Neural cell (in vitro differentiated cells): ENCODE data around the gene SUSD3. TPM values are rescaled to one million over a fixed set of nuclear protein-coding genes. Genes with fewer than 3 reads are reported as not detected.

Experiments used
- H2AFZ ChIP-seq: fragments of 200-600, 300-800 bp; sonication (generic), shearing (Covaris generic); 2 replicates; pipeline ENCODE4 v1.6.0; 2014; ENCODE audit warnings: low read depth, mild to moderate bottlenecking, antibody characterized with exemption, low read length, moderate library complexity
- H3F3A ChIP-seq: fragments of 200-600 bp; shearing (Covaris generic); 2 replicates; pipeline ENCODE4 v1.6.1; 2016; ENCODE audit warnings: mild to moderate bottlenecking, moderate library complexity, mixed read lengths, antibody characterized with exemption, low read length; ENCODE audit not compliant: insufficient read depth, poor library complexity, severe bottlenecking
- H3K27ac ChIP-seq: fragments of 200-600, 300-800 bp; sonication (generic), shearing (Covaris generic); 2 replicates; pipeline ENCODE4 v1.5.1; 2014; ENCODE audit warnings: mild to moderate bottlenecking, low read length, moderate library complexity
- H3K27me3 ChIP-seq: fragments of 300-800, 200-600 bp; sonication (generic), shearing (Covaris generic); 2 replicates; pipeline ENCODE4 v1.6.0; 2014; ENCODE audit warnings: mild to moderate bottlenecking, low read depth, low read length, moderate library complexity; ENCODE audit not compliant: insufficient read depth
- H3K36me3 ChIP-seq: fragments of 300-800, 200-600 bp; sonication (generic), shearing (Covaris generic); 2 replicates; pipeline ENCODE4 v1.5.1; 2014; ENCODE audit warnings: mild to moderate bottlenecking, antibody characterized with exemption, low read length, moderate library complexity; ENCODE audit not compliant: insufficient read depth
- H3K4me2 ChIP-seq: fragments of 300-800, 200-600 bp; sonication (generic), shearing (Covaris generic); 2 replicates; pipeline ENCODE4 v1.6.0; 2014; ENCODE audit warnings: mild to moderate bottlenecking, low read length
- H3K4me3 ChIP-seq: fragments of 300-800, 200-600 bp; sonication (generic), shearing (Covaris generic); 2 replicates; pipeline ENCODE4 v1.5.1; 2014; ENCODE audit warnings: mild to moderate bottlenecking, low read length, moderate library complexity
- H3K79me2 ChIP-seq: fragments of 200-600 bp; shearing (Covaris generic); replicated peaks from 2 replicates; pipeline ENCODE4 v1.6.0; 2014; ENCODE audit warnings: mild to moderate bottlenecking, low read length, moderate library complexity; ENCODE audit not compliant: insufficient read depth
- H3K9ac ChIP-seq: fragments of 300-800, 200-600 bp; sonication (generic), shearing (Covaris generic); 2 replicates; pipeline ENCODE4 v1.6.1; 2016; ENCODE audit warnings: mild to moderate bottlenecking, low read length, mixed read lengths
- H3K9me2 ChIP-seq: fragments of 200-600 bp; shearing (Covaris generic); 2 replicates; pipeline ENCODE4 v1.6.1; 2016; ENCODE audit warnings: mild to moderate bottlenecking, low read length, mixed read lengths; ENCODE audit not compliant: insufficient read depth
- H3K9me3 ChIP-seq: fragments of 200-600, 300-800 bp; sonication (generic), shearing (Covaris generic); 2 replicates; pipeline ENCODE4 v1.6.1; 2016; ENCODE audit warnings: mild to moderate bottlenecking, mixed run types, low read length, moderate library complexity, mixed read lengths
- H4K20me1 ChIP-seq: fragments of 200-600 bp; shearing (Covaris generic); 2 replicates; pipeline ENCODE4 v1.6.1; 2016; ENCODE audit warnings: mild to moderate bottlenecking, mixed run types; ENCODE audit not compliant: insufficient read depth
- EP300 ChIP-seq: fragments of 450-650 bp; conservative IDR thresholded peaks from 2 replicates; pipeline ENCODE4 v1.6.1; 2014; ENCODE audit warnings: antibody characterized with exemption, mild to moderate bottlenecking, moderate library complexity; ENCODE audit not compliant: poor library complexity, severe bottlenecking
- EZH2 ChIP-seq: fragments of 200-600, 300-800 bp; shearing (Covaris generic), sonication (generic); IDR thresholded peaks from 2 replicates; pipeline ENCODE4 v1.6.1; 2014; ENCODE audit warnings: antibody characterized with exemption, low read length, borderline replicate concordance, mild to moderate bottlenecking; ENCODE audit not compliant: insufficient read depth, poor library complexity, severe bottlenecking
- MXI1 ChIP-seq: fragments of 450-650 bp; conservative IDR thresholded peaks from 2 replicates; pipeline ENCODE4 v1.6.1; 2014; ENCODE audit warnings: antibody characterized with exemption, mild to moderate bottlenecking; ENCODE audit not compliant: poor library complexity, severe bottlenecking
- POLR2AphosphoS5 ChIP-seq: IDR thresholded peaks from 2 replicates; pipeline ENCODE4 v1.6.1; 2012
- SMC3 ChIP-seq: fragments of 450-650 bp; conservative IDR thresholded peaks from 2 replicates; pipeline ENCODE4 v1.6.1; 2014; ENCODE audit warnings: antibody characterized with exemption, mild to moderate bottlenecking, moderate library complexity; ENCODE audit not compliant: poor library complexity
- TAF1 ChIP-seq: IDR thresholded peaks from 2 replicates; pipeline ENCODE4 v1.6.1; 2012; ENCODE audit warnings: low read depth
- polyA plus RNA-seq: library from polyadenylated mRNA; depleted of rRNA; stranded (reverse); fragments of >200 nt; gene quantifications from 2 replicates; pipeline ENCODE4 v1.2.3, GENCODE V29; 2014
- TF ChIP-seq, protein P1 (sequence below): fragments of 450-650 bp; IDR thresholded peaks from 2 replicates; pipeline ENCODE4 v1.5.1; 2014; ENCODE audit warnings: antibody characterized with exemption, mild to moderate bottlenecking, moderate library complexity; ENCODE audit not compliant: poor library complexity, severe bottlenecking
- TF ChIP-seq, protein P2 (sequence below): IDR thresholded peaks from 2 replicates; pipeline ENCODE4 v1.6.1; 2012; ENCODE audit warnings: borderline replicate concordance

Gene SUSD3
- polyA plus RNA-seq, 1 donor from 2014 or later: not detected

DNA sequence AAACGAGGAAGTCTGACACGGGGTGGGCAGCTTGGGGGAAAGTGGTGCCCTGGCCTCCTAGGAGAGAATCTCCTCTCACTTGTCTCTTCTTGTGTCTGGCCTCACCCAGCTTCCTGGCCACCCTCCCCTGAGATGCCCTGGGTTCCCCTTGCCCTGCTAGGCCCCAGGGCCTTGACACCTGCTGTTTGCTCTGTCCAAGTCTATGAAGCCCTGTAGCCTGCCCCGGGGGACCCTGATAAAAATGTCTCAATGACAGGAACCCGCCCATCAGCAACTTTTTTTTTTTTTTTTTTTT is 35.0 kb upstream of the SUSD3 start:
- Histone ChIP-seq H3K4me2 (no peak overlapping the region), H3K27ac (no peak overlapping the region), H3K27me3 (no peaks in the 10 kb centered on the region), H3F3A (no peaks in the 10 kb centered on the region), H3K4me3 (no peak overlapping the region), H4K20me1 (no peaks in the 10 kb centered on the region), H3K9me3 (no peaks in the 10 kb centered on the region), H2AFZ (no peak overlapping the region), H3K9me2 (no peaks in the 10 kb centered on the region), H3K79me2 (no peaks in the 10 kb centered on the region), H3K36me3 (no peaks in the 10 kb centered on the region), H3K9ac (no peak overlapping the region)
- TF ChIP-seq MXI1: no peak
- TF ChIP-seq EZH2: no peak
- no peak for TF ChIP-seq POLR2AphosphoS5
- no peak for TF ChIP-seq SMC3

DNA sequence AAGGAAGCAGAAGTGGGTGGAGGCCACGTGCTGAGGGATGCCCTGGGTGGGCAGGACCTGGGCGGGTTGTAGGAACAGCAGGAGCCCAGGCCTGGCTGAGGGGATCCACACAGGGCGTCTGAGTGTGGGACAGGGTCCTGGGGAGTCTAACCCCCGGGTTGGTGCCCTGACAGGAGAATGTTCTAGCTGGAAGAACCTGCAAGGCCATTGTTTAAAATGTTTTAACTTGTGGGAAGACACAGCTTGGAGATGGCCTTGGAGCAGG is 33.9 kb upstream of the SUSD3 start:
- Histone ChIP-seq H3K4me2 (no peak overlapping the region), H3K27me3 (no peaks in the 10 kb centered on the region), H3K9me3 (no peaks in the 10 kb centered on the region), H2AFZ (no peak overlapping the region), H3K9me2 (no peaks in the 10 kb centered on the region), H3K36me3 (no peaks in the 10 kb centered on the region), H3K9ac (no peak overlapping the region), H3K4me3 (no peak overlapping the region), H3K79me2 (no peaks in the 10 kb centered on the region), H3F3A (no peaks in the 10 kb centered on the region), H4K20me1 (no peaks in the 10 kb centered on the region), H3K27ac (no peak overlapping the region)
- no peak for TF ChIP-seq POLR2AphosphoS5
- no peak for TF ChIP-seq SMC3

DNA sequence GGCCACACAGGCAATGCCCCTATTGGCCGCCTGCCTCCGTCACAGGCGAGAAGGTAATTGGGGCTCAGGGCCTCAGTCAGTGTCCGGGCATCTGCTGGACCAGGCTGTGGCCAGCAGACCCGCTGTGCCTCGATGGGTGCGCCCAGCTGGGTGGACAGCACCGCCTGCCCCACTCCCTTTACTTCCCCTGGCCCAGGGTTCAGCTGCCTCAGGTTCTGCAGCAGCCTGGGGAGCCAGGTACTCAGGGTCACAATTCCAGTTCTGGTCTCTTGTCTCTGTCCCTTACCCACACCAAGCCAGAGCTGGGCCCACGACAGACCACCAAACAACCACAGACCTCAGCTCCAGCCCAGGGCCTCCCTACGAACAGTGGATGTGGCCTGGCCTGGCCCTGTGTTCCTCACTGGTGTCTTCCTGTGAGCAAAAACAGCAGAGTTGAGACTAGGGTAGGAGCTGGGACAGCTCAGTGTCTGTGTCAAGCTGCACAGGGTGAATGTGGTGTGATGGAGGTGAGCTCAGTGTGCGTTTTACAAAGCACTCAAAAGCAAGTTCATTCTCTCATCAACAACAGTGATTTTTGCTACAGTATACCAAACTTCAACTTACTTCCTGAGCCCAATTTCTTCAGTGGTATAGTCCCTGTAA is 33.4 kb upstream of the SUSD3 start:
- Histone ChIP-seq H3K27ac (no peak overlapping the region), H3K79me2 (no peaks in the 10 kb centered on the region), H3K9me2 (no peaks in the 10 kb centered on the region), H4K20me1 (no peaks in the 10 kb centered on the region), H3K4me3 (no peak overlapping the region), H3K4me2 (no peak overlapping the region), H3K27me3 (no peaks in the 10 kb centered on the region), H2AFZ (no peak overlapping the region), H3F3A (no peaks in the 10 kb centered on the region), H3K9ac (no peak overlapping the region), H3K36me3 (no peaks in the 10 kb centered on the region), H3K9me3 (no peaks in the 10 kb centered on the region)
- no peak for TF ChIP-seq EZH2
- TF ChIP-seq MXI1: no peak
- no peak for TF ChIP-seq EP300
- TF ChIP-seq, protein P1, sequence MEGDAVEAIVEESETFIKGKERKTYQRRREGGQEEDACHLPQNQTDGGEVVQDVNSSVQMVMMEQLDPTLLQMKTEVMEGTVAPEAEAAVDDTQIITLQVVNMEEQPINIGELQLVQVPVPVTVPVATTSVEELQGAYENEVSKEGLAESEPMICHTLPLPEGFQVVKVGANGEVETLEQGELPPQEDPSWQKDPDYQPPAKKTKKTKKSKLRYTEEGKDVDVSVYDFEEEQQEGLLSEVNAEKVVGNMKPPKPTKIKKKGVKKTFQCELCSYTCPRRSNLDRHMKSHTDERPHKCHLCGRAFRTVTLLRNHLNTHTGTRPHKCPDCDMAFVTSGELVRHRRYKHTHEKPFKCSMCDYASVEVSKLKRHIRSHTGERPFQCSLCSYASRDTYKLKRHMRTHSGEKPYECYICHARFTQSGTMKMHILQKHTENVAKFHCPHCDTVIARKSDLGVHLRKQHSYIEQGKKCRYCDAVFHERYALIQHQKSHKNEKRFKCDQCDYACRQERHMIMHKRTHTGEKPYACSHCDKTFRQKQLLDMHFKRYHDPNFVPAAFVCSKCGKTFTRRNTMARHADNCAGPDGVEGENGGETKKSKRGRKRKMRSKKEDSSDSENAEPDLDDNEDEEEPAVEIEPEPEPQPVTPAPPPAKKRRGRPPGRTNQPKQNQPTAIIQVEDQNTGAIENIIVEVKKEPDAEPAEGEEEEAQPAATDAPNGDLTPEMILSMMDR: no peak
- TF ChIP-seq TAF1: no peak
- TF ChIP-seq, protein P2, sequence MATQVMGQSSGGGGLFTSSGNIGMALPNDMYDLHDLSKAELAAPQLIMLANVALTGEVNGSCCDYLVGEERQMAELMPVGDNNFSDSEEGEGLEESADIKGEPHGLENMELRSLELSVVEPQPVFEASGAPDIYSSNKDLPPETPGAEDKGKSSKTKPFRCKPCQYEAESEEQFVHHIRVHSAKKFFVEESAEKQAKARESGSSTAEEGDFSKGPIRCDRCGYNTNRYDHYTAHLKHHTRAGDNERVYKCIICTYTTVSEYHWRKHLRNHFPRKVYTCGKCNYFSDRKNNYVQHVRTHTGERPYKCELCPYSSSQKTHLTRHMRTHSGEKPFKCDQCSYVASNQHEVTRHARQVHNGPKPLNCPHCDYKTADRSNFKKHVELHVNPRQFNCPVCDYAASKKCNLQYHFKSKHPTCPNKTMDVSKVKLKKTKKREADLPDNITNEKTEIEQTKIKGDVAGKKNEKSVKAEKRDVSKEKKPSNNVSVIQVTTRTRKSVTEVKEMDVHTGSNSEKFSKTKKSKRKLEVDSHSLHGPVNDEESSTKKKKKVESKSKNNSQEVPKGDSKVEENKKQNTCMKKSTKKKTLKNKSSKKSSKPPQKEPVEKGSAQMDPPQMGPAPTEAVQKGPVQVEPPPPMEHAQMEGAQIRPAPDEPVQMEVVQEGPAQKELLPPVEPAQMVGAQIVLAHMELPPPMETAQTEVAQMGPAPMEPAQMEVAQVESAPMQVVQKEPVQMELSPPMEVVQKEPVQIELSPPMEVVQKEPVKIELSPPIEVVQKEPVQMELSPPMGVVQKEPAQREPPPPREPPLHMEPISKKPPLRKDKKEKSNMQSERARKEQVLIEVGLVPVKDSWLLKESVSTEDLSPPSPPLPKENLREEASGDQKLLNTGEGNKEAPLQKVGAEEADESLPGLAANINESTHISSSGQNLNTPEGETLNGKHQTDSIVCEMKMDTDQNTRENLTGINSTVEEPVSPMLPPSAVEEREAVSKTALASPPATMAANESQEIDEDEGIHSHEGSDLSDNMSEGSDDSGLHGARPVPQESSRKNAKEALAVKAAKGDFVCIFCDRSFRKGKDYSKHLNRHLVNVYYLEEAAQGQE: no peak
- no peak for TF ChIP-seq SMC3
